C4-2B (cell line): Measurements from ENCODE around the gene COX7A1.

Experiments used
- CTCF ChIP-seq: fragments of 450-650 bp; conservative IDR thresholded peaks from 2 replicates; pipeline ENCODE4 v1.5.1; 2017; ENCODE audit warnings: mild to moderate bottlenecking
- ZFX ChIP-seq: fragments of 450-650 bp; IDR thresholded peaks from 2 replicates; pipeline ENCODE4 v1.6.1; 2017

DNA sequence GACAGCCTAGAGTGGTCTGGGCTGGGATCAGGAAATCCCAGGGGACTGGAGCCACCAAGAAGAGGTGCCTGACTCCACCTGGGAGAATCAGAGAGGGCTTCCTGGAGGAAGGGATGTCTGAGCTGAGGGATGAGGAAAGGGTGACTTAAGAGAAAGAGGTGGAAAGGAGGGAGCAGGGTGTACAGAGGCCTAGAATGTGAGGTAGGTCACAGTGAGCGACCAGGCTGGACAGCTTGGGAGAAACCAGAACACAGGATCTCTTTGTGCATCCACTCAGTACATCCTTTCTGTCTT is 36.0 kb downstream of the COX7A1 start:
- no peak for TF ChIP-seq CTCF
- TF ChIP-seq ZFX: no peak
